ENCODE measurements around the gene FNIP2. TPM values are rescaled to one million over a fixed set of nuclear protein-coding genes. Genes with fewer than 3 reads are reported as not detected.

The FNIP2 gene
- total RNA-seq, 1 donor from 2014 or later, result 44.2 TPM

- Histone ChIP-seq H3K36me3 (ENCODE audit: control insufficient read depth, insufficient read depth, low read length) (no peaks in the 10 kb centered on the region), H3K27me3 (ENCODE audit: control insufficient read depth, insufficient read depth, low read length) (no peaks in the 10 kb centered on the region), H3K4me3 (ENCODE audit: low read depth, low read length) (no peak overlapping the region)
- no peak for TF ChIP-seq CTCF (IDR thresholded peaks at IDR 0.05; ENCODE audit: insufficient read depth, low read length, poor library complexity, severe bottlenecking)
- no peak for DNase-seq (ENCODE audit: low read depth)
These were observed 90.8 kb downstream of the FNIP2 start for GRCh38 chr4:158859661-158860060.

GRCh38 chr4:158860856-158861255 lies 92.0 kb downstream of the FNIP2 start:
- TF ChIP-seq CTCF (IDR thresholded peaks at IDR 0.05; ENCODE audit: insufficient read depth, low read length, poor library complexity, severe bottlenecking), result no peak
- no peak for DNase-seq (ENCODE audit: low read depth)
- Histone ChIP-seq H3K36me3 (ENCODE audit: control insufficient read depth, insufficient read depth, low read length) (no peaks in the 10 kb centered on the region), H3K4me3 (ENCODE audit: low read depth, low read length) (no peak overlapping the region), H3K27me3 (ENCODE audit: control insufficient read depth, insufficient read depth, low read length) (no peaks in the 10 kb centered on the region)

- H3K36me3 ChIP-seq (ENCODE audit: control insufficient read depth, insufficient read depth, low read length), result no peaks in the 10 kb centered on the region
- no peak for DNase-seq (ENCODE audit: low read depth)
- H3K27me3 ChIP-seq (ENCODE audit: control insufficient read depth, insufficient read depth, low read length), result no peaks in the 10 kb centered on the region
- no peak for TF ChIP-seq CTCF (IDR thresholded peaks at IDR 0.05; ENCODE audit: insufficient read depth, low read length, poor library complexity, severe bottlenecking)
- H3K4me3 ChIP-seq (ENCODE audit: low read depth, low read length), result no peak overlapping the region
These were observed 92.5 kb downstream of the FNIP2 start for GRCh38 chr4:158861281-158861680.

GRCh38 chr4:158861766-158862165 lies 92.9 kb downstream of the FNIP2 start:
- H3K27me3 ChIP-seq (ENCODE audit: control insufficient read depth, insufficient read depth, low read length), result no peaks in the 10 kb centered on the region
- no peaks in the 10 kb centered on the region for H3K36me3 ChIP-seq (ENCODE audit: control insufficient read depth, insufficient read depth, low read length)
- TF ChIP-seq CTCF (IDR thresholded peaks at IDR 0.05; ENCODE audit: insufficient read depth, low read length, poor library complexity, severe bottlenecking), result no peak
- H3K4me3 ChIP-seq (ENCODE audit: low read depth, low read length), result no peak overlapping the region
- DNase-seq (ENCODE audit: low read depth), result no peak

DNA sequence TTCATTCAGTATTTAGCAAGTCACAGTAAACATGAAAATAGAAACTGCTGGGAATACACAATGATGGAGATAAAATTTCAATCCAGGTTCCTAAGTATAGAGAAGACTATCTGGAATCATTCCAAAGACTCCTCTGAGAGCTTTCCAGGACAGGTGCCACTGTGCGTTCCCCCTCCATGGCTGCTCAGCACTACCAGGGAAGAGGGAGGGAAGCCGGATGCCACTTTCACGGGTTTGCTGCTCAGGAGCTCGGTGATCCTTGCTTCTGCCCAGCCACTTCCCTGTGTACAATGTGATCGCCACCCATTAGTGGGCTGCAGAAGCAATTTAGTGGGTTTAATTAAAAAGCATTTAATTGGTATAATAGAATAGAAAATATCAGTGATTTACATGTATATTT lies 94.5 kb downstream of the FNIP2 start:
- H3K27me3 ChIP-seq (ENCODE audit: control insufficient read depth, insufficient read depth, low read length), result no peaks in the 10 kb centered on the region
- TF ChIP-seq CTCF (IDR thresholded peaks at IDR 0.05; ENCODE audit: insufficient read depth, low read length, poor library complexity, severe bottlenecking), result no peak

GRCh38 chr4:158865520-158866177 lies 96.8 kb downstream of the FNIP2 start:
- no peaks in the 10 kb centered on the region for H3K36me3 ChIP-seq (ENCODE audit: control insufficient read depth, insufficient read depth, low read length)
- no peak for TF ChIP-seq CTCF (IDR thresholded peaks at IDR 0.05; ENCODE audit: insufficient read depth, low read length, poor library complexity, severe bottlenecking)
- H3K27me3 ChIP-seq (ENCODE audit: control insufficient read depth, insufficient read depth, low read length), result no peaks in the 10 kb centered on the region
- no peak for DNase-seq (ENCODE audit: low read depth)
- H3K4me3 ChIP-seq (ENCODE audit: low read depth, low read length), result no peak overlapping the region

More for the DNA sequence above, 94.5 kb downstream of the FNIP2 start:
- no peak for DNase-seq (ENCODE audit: low read depth)
- Histone ChIP-seq H3K36me3 (ENCODE audit: control insufficient read depth, insufficient read depth, low read length) (no peaks in the 10 kb centered on the region), H3K4me3 (ENCODE audit: low read depth, low read length) (no peak overlapping the region)
